MCF 10A (cell line): ENCODE measurements around the gene APOC3. TPM values are rescaled to one million over a fixed set of nuclear protein-coding genes. Genes with fewer than 3 reads are reported as not detected.

Experiments used
- BruUV-seq: library from RNA; stranded (reverse); fragments of 400-500 nt; replicated peaks from 2 replicates; lab custom pipeline; 2021; lab: Mats Ljungman, UMichigan
- CTCF ChIA-PET: fragments of 300-600 bp; sonication (Branson Sonifier 250); formaldehyde crosslinking; extraction: SDS; loops from one replicate; lab custom pipeline; 2021; ENCODE audit warnings: antibody characterized with exemption, inconsistent platforms; lab: Yijun Ruan, JAX
- POLR2A ChIA-PET: fragments of 300-600, 350-650 bp; sonication (Branson Sonifier 250); formaldehyde crosslinking; extraction: SDS; loops from one replicate; lab custom pipeline; 2020; ENCODE audit warnings: antibody characterized with exemption, inconsistent platforms; lab: Yijun Ruan, JAX
- DNase-seq: peaks from one replicate; pipeline ENCODE4 v3.0.0-alpha.2; 2018; ENCODE audit not compliant: unreplicated experiment
- H3K27ac Mint-ChIP-seq: one replicate; pipeline ENCODE4 v1.8.0; 2022; ENCODE audit warnings: mild to moderate bottlenecking, low read depth, mixed read lengths; ENCODE audit not compliant: unreplicated experiment
- H3K27me3 Mint-ChIP-seq: one replicate; pipeline ENCODE4 v1.8.0; 2022; ENCODE audit warnings: mixed read lengths; ENCODE audit not compliant: insufficient read depth, unreplicated experiment
- H3K36me3 Mint-ChIP-seq: one replicate; pipeline ENCODE4 v1.8.0; 2022; ENCODE audit warnings: mild to moderate bottlenecking, moderate library complexity, mixed read lengths; ENCODE audit not compliant: insufficient read depth, unreplicated experiment
- H3K4me1 Mint-ChIP-seq: one replicate; pipeline ENCODE4 v1.8.0; 2022; ENCODE audit warnings: mixed read lengths; ENCODE audit not compliant: insufficient read depth, unreplicated experiment
- H3K4me3 Mint-ChIP-seq: one replicate; pipeline ENCODE4 v1.8.0; 2022; ENCODE audit warnings: mild to moderate bottlenecking, moderate library complexity, mixed read lengths; ENCODE audit not compliant: unreplicated experiment
- H3K9me3 Mint-ChIP-seq: one replicate; pipeline ENCODE4 v1.8.0; 2022; ENCODE audit warnings: mixed read lengths; ENCODE audit not compliant: unreplicated experiment
- intact Hi-C: fragments of 100-400 bp; cut with micrococcal nuclease; formaldehyde crosslinking; loops from 2 replicates; pipeline ENCODE4 v1.14.1; 2022
- total RNA-seq: library from RNA; stranded (reverse); gene quantifications from 2 replicates; pipeline ENCODE4 v1.2.3, GENCODE V29; 2022
- TF ChIP-seq, protein P1 (sequence below): fragments of 200-600 bp; IDR thresholded peaks from one replicate; pipeline ENCODE4 v1.8.0; 2022; ENCODE audit warnings: antibody characterized with exemption, mild to moderate bottlenecking; ENCODE audit not compliant: unreplicated experiment

APOC3 gene
- total RNA-seq, 1 experiment from 2014 or later = not detected

DNA sequence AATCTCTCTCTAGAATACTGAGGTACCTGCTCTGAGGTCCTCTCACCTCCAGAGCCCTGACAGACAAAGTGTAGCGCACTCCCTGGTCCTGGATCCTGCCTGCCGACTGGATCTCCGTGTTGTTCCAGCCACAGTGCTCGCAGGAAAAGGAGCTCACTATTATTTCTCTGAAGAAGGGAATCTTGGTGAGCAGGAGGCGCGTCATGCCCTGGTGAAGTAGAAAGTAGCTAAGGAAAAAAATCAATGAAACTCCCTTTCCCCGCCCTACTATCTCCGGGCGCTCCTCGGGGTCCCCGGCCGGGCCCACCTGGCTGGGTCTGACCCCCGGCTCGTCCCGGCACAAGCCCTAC, 42.3 kb upstream of the APOC3 start:
- Mint-ChIP-seq H3K27ac (peak overlapping the region; percentile 99), H3K36me3 (peaks cover 43% of the 10 kb centered on the region), H3K27me3 (no peaks in the 10 kb centered on the region), H3K9me3 (no peaks in the 10 kb centered on the region), H3K4me3 (peak overlapping the region; percentile 92), H3K4me1 (peaks cover 30% of the 10 kb centered on the region)
- CTCF ChIA-PET = interaction anchor here (0.7 to 9.7 kb wide), 8 partner anchors 9 to 453 kb away, joined by 3 to 124 read pairs (median 4); partner anchors contain the start of genes APOA1 and PAFAH1B2
- POLR2A ChIA-PET = interaction anchor here (0.7 to 4.6 kb wide), 18 partner anchors 9 to 440 kb away, joined by 3 to 59 read pairs (median 4); partner anchors contain the start of genes BUD13, PAFAH1B2 and SIK3
- no peak for DNase-seq
- no TSS peak for BruUV-seq
- TF ChIP-seq, protein P1, sequence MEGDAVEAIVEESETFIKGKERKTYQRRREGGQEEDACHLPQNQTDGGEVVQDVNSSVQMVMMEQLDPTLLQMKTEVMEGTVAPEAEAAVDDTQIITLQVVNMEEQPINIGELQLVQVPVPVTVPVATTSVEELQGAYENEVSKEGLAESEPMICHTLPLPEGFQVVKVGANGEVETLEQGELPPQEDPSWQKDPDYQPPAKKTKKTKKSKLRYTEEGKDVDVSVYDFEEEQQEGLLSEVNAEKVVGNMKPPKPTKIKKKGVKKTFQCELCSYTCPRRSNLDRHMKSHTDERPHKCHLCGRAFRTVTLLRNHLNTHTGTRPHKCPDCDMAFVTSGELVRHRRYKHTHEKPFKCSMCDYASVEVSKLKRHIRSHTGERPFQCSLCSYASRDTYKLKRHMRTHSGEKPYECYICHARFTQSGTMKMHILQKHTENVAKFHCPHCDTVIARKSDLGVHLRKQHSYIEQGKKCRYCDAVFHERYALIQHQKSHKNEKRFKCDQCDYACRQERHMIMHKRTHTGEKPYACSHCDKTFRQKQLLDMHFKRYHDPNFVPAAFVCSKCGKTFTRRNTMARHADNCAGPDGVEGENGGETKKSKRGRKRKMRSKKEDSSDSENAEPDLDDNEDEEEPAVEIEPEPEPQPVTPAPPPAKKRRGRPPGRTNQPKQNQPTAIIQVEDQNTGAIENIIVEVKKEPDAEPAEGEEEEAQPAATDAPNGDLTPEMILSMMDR = no peak
- intact Hi-C loops = no loop called here

DNA sequence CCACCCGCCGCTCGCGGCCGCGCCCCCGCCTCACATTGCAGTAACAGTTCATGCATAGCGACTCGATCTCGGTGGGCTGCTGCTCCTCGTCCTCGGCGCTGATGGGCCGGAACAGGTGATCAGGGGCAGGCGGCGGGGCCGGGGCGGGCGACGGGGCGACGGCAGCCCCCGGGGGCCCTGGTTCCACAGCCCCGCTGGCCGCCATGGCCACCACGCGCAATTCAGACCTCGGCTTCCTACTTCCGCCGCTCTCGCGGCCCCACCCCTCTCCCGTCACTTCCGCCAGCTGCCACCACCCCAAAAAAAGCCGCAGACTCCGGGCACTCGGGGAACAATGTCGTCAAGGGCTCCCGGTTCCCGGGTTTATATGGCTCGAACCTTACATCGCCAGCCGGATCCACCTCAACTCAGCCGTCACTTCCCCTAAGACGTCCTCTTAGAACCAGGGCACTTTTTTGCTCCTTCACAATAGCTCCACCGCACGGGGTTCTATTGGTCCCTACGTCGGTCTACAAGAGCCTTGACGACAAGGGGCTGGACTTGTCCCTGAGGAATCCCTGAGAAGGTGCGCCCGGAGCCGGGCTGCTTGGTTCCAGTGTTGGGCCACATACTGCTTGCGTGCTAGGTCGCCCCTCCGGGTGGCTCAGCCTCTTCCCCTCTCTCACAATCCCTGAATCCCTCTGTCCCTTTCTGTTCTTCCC, 41.8 kb upstream of the APOC3 start, which contains the start of gene ZPR1:
ZPR1 (minus strand) TSS at position 238 of the 701 bp plus-strand sequence; CDS start at position 205, 33 bp downstream.
- peaks cover 38% of the 10 kb centered on the region for H3K36me3 Mint-ChIP-seq
- H3K4me3 Mint-ChIP-seq = peak within 1 kb of the TSS; percentile 92
- intact Hi-C loops = loop anchor here (1.0 kb wide), 1 partner anchor 318 kb away; no protein-coding TSS in a partner anchor
- no peaks in the 10 kb centered on the region for H3K9me3 Mint-ChIP-seq
- POLR2A ChIA-PET = interaction anchor here (0.6 to 4.6 kb wide), 19 partner anchors 9 to 439 kb away, joined by 3 to 59 read pairs (median 4); partner anchors contain the start of genes BUD13, PAFAH1B2 and SIK3
- H3K4me1 Mint-ChIP-seq = peaks cover 28% of the 10 kb centered on the region
- peak within 1 kb of the TSS; percentile 99 for H3K27ac Mint-ChIP-seq
- CTCF ChIA-PET = interaction anchor here (0.7 to 9.7 kb wide), 8 partner anchors 10 to 453 kb away, joined by 3 to 124 read pairs (median 4); partner anchors contain the start of genes APOA1 and PAFAH1B2
- TF ChIP-seq, protein P1 = no peak
- DNase-seq = peak; percentile 58
- no peaks in the 10 kb centered on the region for H3K27me3 Mint-ChIP-seq
- TSS peak; percentile 97 for BruUV-seq

DNA sequence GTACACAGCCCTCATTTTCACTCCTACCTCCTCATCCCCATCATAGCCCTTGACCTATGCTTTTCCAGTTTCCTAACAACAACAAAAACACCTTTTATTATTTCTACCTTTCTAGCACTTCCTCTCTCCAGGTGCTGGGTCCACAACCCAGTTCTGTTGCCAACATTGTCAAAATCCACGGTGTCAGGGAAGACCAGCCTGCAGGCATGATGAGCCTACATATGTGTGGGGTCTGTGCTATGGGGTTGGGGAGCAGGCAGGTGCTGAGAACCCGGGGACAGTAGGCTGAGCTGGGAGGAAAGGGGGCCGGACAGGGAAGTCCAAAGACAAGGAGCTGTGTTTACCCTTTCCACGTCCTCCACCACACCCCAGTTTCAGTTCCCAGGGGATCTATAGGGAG, 41.2 kb upstream of the APOC3 start:
- peaks cover 28% of the 10 kb centered on the region for H3K4me1 Mint-ChIP-seq
- POLR2A ChIA-PET = interaction anchor here (0.6 to 4.6 kb wide), 16 partner anchors 9 to 359 kb away, joined by 3 to 59 read pairs (median 4); partner anchors contain the start of genes BUD13, PAFAH1B2 and SIK3
- peak overlapping the region; percentile 99 for H3K27ac Mint-ChIP-seq
- no peaks in the 10 kb centered on the region for H3K27me3 Mint-ChIP-seq
- H3K9me3 Mint-ChIP-seq = no peaks in the 10 kb centered on the region
- CTCF ChIA-PET = interaction anchor here (1.7 to 9.7 kb wide), 3 partner anchors 46 to 92 kb away, joined by 4 to 124 read pairs (median 7); partner anchors contain the start of gene APOA1
- peaks cover 32% of the 10 kb centered on the region for H3K36me3 Mint-ChIP-seq
- peak overlapping the region; percentile 92 for H3K4me3 Mint-ChIP-seq
- intact Hi-C loops = loop anchor here (1.0 kb wide), 1 partner anchor 318 kb away; no protein-coding TSS in a partner anchor
- DNase-seq = no peak
- BruUV-seq = no TSS peak
- TF ChIP-seq, protein P1 = no peak

DNA sequence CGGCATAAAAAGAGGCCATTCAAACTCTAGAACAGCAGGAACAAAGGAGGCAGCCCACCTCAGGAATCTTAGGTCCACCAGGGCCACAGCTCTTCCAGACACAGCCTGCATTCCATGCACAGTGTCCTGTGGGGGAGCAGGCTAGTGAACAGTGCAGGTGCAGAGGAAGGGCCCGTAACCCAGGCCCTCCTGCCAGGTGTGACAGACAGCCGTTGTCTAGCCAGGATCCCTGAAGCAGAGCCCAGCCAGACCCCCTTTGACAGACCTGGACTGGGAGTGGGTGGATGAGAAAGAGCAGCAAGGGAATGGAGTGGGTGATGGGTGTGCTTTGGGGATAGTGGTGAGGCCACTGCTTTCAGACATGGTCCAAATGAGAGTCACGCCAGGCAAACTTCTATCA, 40.7 kb upstream of the APOC3 start:
- ChIA-PET POLR2A (interaction anchor here (1.0 to 4.6 kb wide), 5 partner anchors 9 to 358 kb away, joined by 3 to 59 read pairs (median 4); partner anchors contain the start of gene BUD13), CTCF (interaction anchor here (0.6 to 9.7 kb wide), 4 partner anchors 29 to 46 kb away, joined by 3 to 124 read pairs (median 5); partner anchors contain the start of genes APOA1 and APOC3)
- BruUV-seq = no TSS peak
- Mint-ChIP-seq H3K27ac (no peak overlapping the region), H3K9me3 (no peaks in the 10 kb centered on the region), H3K4me3 (no peak overlapping the region), H3K36me3 (peaks cover 27% of the 10 kb centered on the region), H3K4me1 (peaks cover 30% of the 10 kb centered on the region), H3K27me3 (no peaks in the 10 kb centered on the region)
- TF ChIP-seq, protein P1 = no peak
- DNase-seq = no peak
- intact Hi-C loops = loop anchor here (1.0 kb wide), 1 partner anchor 317 kb away; no protein-coding TSS in a partner anchor
